HG03575 (cell line): ENCODE data around the gene PLAC8L1.
"Not testable (repeated sequence)": the region's sequence is repeated elsewhere in the genome, so short reads cannot be mapped to it uniquely, and the experiment has no call there.

Experiments used
- ATAC-seq: cut with Tn5 transposase; IDR thresholded peaks from one replicate; pipeline ENCODE4 v1.9.1; 2021; ENCODE audit not compliant: unreplicated experiment, insufficient number of reproducible peaks, low FRiP score; ENCODE audit errors: extremely low read depth

Gene PLAC8L1

GRCh38 chr5:146105477-146105876 lies at the start of gene PLAC8L1:
TSS of gene PLAC8L1 (minus strand) at chr5:146105577. CDS start at chr5:146104311, 1,266 bp downstream.
- no peak for ATAC-seq

GRCh38 chr5:146151970-146152369 lies 46.6 kb upstream of the PLAC8L1 start:
- ATAC-seq = no peak

- no peak for ATAC-seq
These were observed 32.6 kb upstream of the PLAC8L1 start for GRCh38 chr5:146137967-146138403.

- no peak for ATAC-seq
These were observed 25.2 kb upstream of the PLAC8L1 start for GRCh38 chr5:146130440-146131045.

GRCh38 chr5:146126068-146126467 lies 20.7 kb upstream of the PLAC8L1 start:
- no peak for ATAC-seq

- ATAC-seq = no peak
These were observed 19.2 kb upstream of the PLAC8L1 start for GRCh38 chr5:146124580-146124979.

- ATAC-seq = not testable (repeated sequence)
These were observed 16.1 kb upstream of the PLAC8L1 start for GRCh38 chr5:146121451-146121850.

- no peak for ATAC-seq
These were observed 12.9 kb upstream of the PLAC8L1 start for GRCh38 chr5:146118322-146118721.

GRCh38 chr5:146117216-146117615 lies 11.8 kb upstream of the PLAC8L1 start:
- ATAC-seq = not testable (repeated sequence)

GRCh38 chr5:146116361-146116760 lies 11.0 kb upstream of the PLAC8L1 start:
- no peak for ATAC-seq

- ATAC-seq = no peak
These were observed 7.1 kb upstream of the PLAC8L1 start for GRCh38 chr5:146112476-146112875.

GRCh38 chr5:146111409-146111808 lies 6.0 kb upstream of the PLAC8L1 start:
- no peak for ATAC-seq

GRCh38 chr5:146109379-146109778 lies 4.0 kb upstream of the PLAC8L1 start:
- no peak for ATAC-seq

GRCh38 chr5:146108870-146109269 lies 3.5 kb upstream of the PLAC8L1 start:
- not testable (repeated sequence) for ATAC-seq

- no peak for ATAC-seq
These were observed 2.5 kb upstream of the PLAC8L1 start for GRCh38 chr5:146107901-146108300.

- ATAC-seq = no peak
These were observed 1.8 kb downstream of the PLAC8L1 start for GRCh38 chr5:146103594-146103993.

GRCh38 chr5:146101646-146102045 lies 3.7 kb downstream of the PLAC8L1 start:
- ATAC-seq = no peak

- ATAC-seq = no peak
These were observed 7.3 kb downstream of the PLAC8L1 start for GRCh38 chr5:146098047-146098446.

- ATAC-seq = no peak
These were observed 13.5 kb downstream of the PLAC8L1 start for GRCh38 chr5:146091881-146092280.

- ATAC-seq = no peak
These were observed 16.1 kb downstream of the PLAC8L1 start for GRCh38 chr5:146089287-146089686.

- no peak for ATAC-seq
These were observed 17.3 kb downstream of the PLAC8L1 start for GRCh38 chr5:146088098-146088497.
